Astrocyte (in vitro differentiated cells and primary cell): ENCODE measurements around the gene HOXB2.

Experiments used
- CTCF ChIP-seq: IDR thresholded peaks from 2 replicates; pipeline ENCODE4 v1.5.1; 2011; ENCODE audit warnings: low read depth, mild to moderate bottlenecking, inconsistent platforms, low read length, moderate library complexity; ENCODE audit not compliant: insufficient read depth
- EZH2 ChIP-seq: IDR thresholded peaks from 2 replicates; pipeline ENCODE4 v1.6.1; 2012; ENCODE audit warnings: mild to moderate bottlenecking, low read length, inconsistent platforms; ENCODE audit not compliant: insufficient read depth

GRCh38 chr17:48502901-48503300, 42.0 kb downstream of the HOXB2 start:
- TF ChIP-seq CTCF (no peak), EZH2 (no peak)
